ENCODE results near the gene FBXW7.

GRCh38 chr4:152443859-152444258 lies 92.0 kb downstream of the FBXW7 start:
- TF ChIP-seq YY1 (IDR thresholded peaks at IDR 0.05; ENCODE audit: low read depth) (no peak), TEAD4 (IDR thresholded peaks at IDR 0.05; ENCODE audit: borderline replicate concordance, insufficient read depth) (no peak), NFIC (IDR thresholded peaks at IDR 0.05; ENCODE audit: borderline replicate concordance) (no peak), CTCF (IDR thresholded peaks at IDR 0.05) (no peak), POLR2AphosphoS5 (IDR thresholded peaks at IDR 0.05; ENCODE audit: low read depth, low read length) (no peak), FOXM1 (IDR thresholded peaks at IDR 0.05; ENCODE audit: low read depth) (no peak), EP300 (IDR thresholded peaks at IDR 0.05; ENCODE audit: borderline replicate concordance in 1 of 2, low read depth in 1 of 2, low read length in 1 of 2) (no peak), IRF3 (IDR thresholded peaks at IDR 0.05; ENCODE audit: low read depth, low read length) (no peak), ZBTB33 (IDR thresholded peaks at IDR 0.05; ENCODE audit: borderline replicate concordance, low read depth) (no peak), REST (IDR thresholded peaks at IDR 0.05; ENCODE audit: low read depth, low read length) (no peak)
